GM12872 (cell line): ENCODE results near the gene C1orf116.

Experiments
- CTCF ChIP-seq: IDR thresholded peaks from 3 replicates; pipeline ENCODE4 v1.5.1; 2011; ENCODE audit warnings: low read depth, mild to moderate bottlenecking, low read length, moderate library complexity; ENCODE audit not compliant: insufficient read depth

The C1orf116 gene

GRCh38 chr1:207027206-207027777, 5.3 kb downstream of the C1orf116 start:
- no peak for TF ChIP-seq CTCF

GRCh38 chr1:207026104-207026534, 6.4 kb downstream of the C1orf116 start:
- no peak for TF ChIP-seq CTCF

- TF ChIP-seq CTCF: no peak
Observed at GRCh38 chr1:207025146-207025880, 7.2 kb downstream of the C1orf116 start.

GRCh38 chr1:207024202-207025145, 8.1 kb downstream of the C1orf116 start:
- TF ChIP-seq CTCF: no peak

GRCh38 chr1:207022996-207023679, 9.4 kb downstream of the C1orf116 start:
- no peak for TF ChIP-seq CTCF

GRCh38 chr1:207021876-207022596, 10.5 kb downstream of the C1orf116 start:
- TF ChIP-seq CTCF: no peak
